Adipose tissue (tissue), 3 donors: Measurements from ENCODE around the gene RHOH. TPM values are rescaled to one million over a fixed set of nuclear protein-coding genes. Genes with fewer than 3 reads are reported as not detected.

Experiments
- H3K27ac ChIP-seq: one replicate; pipeline ENCODE4 v1.5.1; 2013; ENCODE audit warnings: low read depth, low read length
- WGBS, 3 donors: extraction: QIAGEN DNeasy Blood & Tissue Kit; methylation state at CpG; one replicate each; pipeline ENCODE4 v1.1.7; 2013; 5-methylcytosine and 5-hydroxymethylcytosine counted together
- polyA plus RNA-seq, 3 donors: library from polyadenylated mRNA; stranded (reverse); fragments of 200-250 nt; gene quantifications; one replicate each; pipeline ENCODE4 v1.2.3, GENCODE V29; 2013
- donor health status: healthy with polysubstance abuse.
- donor health status: Bipolar disorder and iron deficiency.
- donor health status: healthy.

RHOH gene
- polyA plus RNA-seq, 3 donors, result 0.60 to 2.1 (median 0.90) TPM

DNA sequence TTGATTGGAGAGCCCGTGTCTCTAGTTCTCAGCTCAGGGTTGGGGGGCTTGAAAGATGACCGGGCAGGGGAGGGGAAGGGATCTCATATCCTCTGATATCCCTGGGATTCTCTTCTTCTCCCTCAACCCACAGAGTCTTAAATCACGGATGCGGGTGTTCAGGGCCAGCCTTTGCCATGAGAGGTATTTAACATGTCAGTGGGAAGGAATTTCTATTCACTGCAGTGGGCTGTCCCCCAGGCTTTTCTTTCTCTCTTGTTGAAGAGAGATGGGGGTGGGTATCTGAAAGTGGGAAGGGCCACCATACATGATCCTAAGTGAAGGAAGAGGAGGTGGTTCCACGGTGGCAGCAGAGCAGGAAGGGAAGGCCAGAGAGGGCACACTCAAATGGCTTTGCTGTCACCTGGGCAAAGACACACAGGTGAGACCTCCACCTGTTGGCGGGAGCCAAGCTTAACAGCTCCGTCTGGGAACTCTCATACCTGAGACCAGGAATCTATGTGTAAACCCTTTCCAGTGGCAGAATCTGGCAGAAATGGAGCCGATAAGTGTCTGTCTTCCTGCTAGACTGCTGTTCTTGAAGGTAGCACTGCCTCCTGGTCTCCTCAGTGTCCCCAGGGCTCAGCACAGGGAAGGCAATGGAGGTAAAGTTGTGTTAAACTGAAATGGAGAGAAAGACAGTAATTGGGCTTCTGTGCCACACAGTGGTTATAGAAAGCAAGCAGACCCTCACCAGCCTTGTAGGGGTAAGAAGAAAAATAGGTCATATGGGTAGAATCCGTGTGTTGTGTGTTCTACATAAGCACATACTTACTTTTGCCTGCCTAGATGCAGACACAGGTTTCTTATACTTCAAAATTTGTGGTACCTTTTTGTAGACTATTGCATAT lies 49.4 kb downstream of the RHOH start:
- H3K27ac ChIP-seq, result no peak overlapping the region
- WGBS, 3 donors, result 72 to 81% (median 77%) methylated on average over 9 of the region's 9 CpGs

DNA sequence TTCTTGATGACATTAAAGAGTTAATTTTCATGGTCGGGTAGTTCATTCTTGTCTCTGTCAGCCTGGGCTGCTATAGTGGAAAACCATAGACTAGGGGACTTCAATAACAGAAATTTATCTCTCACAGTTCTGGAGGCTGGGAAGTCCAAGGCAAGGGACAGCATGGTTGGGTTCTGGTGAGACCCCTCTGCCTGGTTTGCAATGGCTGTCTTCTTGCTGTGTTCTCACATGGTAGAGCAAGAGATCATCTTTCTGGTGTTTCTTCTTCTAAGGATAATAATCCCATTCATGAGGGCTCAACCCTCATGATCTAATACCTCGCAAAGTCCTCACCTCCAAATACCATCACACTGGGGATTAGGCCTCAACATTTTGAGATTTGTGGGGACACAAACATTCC lies 50.1 kb downstream of the RHOH start:
- H3K27ac ChIP-seq, result no peak overlapping the region
- 77 to 81% (median 80%) methylated on average over 2 of the region's 2 CpGs for WGBS, 3 donors

DNA sequence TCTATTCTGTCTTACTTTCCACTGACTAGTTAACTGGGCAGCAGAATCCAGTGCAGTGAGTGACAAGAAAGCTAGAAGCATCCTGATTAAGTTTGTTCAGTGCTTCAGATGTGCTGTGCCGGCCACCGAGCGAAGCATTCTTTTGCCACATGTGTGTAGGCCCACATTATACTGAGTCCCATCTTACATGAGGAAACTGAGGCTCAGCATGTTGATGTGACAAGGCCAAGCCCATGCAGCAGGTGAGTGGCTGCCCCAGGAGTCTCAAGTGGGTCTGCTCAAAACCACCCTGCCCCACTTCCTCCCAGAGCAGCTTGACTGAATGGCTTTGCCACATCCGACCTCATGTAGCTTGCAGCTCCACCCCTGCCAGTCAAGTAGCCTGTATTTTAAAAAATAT lies 50.5 kb downstream of the RHOH start:
- H3K27ac ChIP-seq, result no peak overlapping the region
- WGBS, 3 donors, result 78 to 88% (median 83%) methylated on average over 4 of the region's 4 CpGs

DNA sequence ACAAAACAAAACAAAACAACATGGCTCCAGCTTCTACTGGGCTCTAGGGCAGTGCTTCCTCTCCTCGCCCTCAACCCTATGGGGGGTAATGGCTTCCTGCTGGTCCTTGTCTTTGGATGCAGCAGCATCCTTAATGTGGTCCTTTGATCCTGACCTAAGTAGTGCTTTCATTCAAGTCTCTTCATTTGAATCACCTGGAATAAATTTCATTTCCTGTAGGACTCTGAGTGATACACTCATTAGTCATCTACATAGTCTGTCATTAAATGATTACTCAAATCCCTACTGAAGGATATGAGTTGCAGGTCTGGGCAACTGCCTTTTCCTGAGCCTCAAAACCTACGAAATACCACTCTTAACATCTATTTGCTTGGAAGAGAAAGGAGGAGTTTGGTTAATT lies 54.5 kb downstream of the RHOH start:
- WGBS, 3 donors, result 76 to 83% (median 83%) methylated on average over 2 of the region's 2 CpGs

DNA sequence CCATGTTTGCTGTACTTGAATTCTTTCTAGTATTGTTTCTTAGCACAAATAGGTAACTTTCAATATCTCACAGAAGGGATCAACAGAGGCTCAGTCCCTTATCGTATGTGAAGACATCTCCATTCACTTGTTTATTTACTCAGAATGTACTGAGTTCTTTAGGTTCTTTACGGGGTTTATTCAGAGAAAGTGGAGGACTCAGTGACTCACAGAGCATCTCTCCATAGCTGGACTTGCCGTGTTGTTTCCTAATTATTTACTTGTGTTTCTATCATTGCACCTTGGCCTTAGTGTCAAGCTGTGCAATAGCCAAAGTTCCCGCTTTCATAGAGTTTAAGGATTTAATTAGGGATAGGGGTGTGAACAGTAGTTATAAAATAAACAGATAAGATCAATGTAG lies 57.1 kb downstream of the RHOH start:
- no peak overlapping the region for H3K27ac ChIP-seq
- 79 to 89% (median 87%) methylated on average over 4 of the region's 4 CpGs for WGBS, 3 donors

More for the DNA sequence above, 54.5 kb downstream of the RHOH start:
- no peak overlapping the region for H3K27ac ChIP-seq

DNA sequence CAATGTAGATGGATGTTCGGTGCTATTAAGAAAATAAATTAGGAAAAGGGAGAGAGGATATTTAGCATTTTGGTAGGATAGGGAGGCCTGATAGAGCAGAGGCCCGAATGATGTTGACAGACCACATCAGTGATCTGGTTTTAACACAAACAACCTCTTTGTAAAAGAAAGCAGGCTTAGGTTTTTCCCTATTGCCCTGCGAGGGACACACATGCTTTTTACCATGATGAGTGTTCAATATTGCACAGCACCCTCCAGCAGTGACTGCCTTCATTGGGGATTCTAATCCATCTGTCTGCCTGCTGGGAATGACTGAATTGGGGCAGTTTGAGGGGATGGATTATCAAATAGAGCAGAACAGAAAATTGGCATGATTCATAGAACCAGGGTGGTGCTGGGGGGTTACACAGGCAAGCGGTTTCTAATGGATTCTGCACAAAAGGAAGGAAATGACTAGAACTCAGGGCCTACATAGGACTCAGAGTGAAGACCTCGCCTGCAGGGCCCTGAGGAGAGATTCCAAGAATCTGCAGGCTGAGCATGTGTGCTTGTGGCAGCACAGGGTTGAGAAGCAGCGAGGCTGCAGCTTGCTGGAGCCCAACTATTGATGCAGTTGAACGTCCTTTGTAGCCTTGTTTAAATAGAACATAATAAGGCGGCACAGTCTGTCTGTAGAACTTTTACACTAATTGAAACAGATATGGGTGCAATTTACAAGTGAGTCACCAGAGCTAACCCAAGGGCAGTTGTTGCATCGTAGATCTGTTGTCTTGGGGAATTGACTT lies 58.0 kb downstream of the RHOH start:
- H3K27ac ChIP-seq, result no peak overlapping the region
- WGBS, 3 donors, result 59 to 69% (median 60%) methylated on average over 9 of the region's 9 CpGs

DNA sequence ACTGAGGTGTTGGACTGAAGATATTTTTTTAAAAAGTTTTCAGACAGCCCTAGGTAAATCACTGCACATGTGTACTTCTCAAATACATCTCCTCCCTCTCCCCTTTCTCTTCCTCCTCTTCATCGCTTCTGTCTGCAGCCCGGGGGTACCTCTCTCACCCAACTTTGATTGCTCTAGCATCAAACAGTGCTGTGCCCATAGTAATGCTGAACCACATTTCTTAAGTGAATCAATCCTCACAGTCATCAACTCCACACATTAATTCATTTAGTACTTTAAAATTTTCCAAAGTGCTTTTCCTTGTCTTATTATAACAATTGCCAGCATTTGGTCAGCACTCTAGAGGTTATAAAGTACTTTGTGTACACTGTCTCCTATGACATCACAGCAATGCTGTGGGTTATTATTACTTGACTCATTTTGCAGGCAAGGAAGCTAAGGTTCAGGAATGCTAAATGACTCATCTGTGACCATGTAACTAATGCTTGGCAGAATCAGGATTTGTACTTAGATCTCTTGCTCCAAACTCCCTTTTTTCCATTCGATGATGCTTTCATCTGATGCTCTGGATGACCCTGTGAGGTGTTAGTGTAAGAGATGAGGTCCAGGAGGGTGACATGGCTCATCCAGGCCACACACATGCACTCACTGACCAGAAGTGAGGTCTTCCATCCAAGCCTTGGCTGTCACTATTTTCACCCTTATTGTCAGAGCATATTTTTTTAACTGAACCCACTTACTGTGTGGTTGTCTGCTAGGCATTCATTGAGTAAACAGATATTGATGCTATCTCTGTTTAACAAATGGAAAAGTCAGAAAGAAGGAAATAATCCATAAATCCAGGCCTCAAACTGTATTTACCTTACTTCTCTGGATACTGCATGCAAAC lies 58.8 kb downstream of the RHOH start:
- WGBS, 3 donors, result 62 to 77% (median 71%) methylated on average over 3 of the region's 3 CpGs
- H3K27ac ChIP-seq, result no peak overlapping the region

DNA sequence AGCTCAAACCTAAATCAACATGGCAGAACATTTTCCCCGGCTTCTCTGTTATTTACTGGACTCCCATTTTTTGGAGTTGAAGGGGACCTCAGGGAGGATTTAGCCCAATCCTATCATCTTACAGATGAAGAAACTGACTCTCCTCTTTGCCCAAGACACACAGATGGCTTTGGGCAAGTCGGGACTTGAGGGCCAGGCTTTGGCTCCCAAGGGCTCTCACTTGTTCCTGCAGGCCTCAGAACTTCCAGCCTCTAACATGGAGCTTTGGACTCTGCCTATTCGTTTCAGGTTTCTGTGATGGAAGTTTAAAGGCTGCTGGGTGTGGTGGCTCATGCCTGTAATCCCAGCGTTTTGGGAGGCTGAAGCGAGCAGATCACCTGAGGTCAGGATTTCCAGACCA lies 59.5 kb downstream of the RHOH start:
- 87 to 94% (median 90%) methylated on average over 5 of the region's 5 CpGs for WGBS, 3 donors
- no peak overlapping the region for H3K27ac ChIP-seq

DNA sequence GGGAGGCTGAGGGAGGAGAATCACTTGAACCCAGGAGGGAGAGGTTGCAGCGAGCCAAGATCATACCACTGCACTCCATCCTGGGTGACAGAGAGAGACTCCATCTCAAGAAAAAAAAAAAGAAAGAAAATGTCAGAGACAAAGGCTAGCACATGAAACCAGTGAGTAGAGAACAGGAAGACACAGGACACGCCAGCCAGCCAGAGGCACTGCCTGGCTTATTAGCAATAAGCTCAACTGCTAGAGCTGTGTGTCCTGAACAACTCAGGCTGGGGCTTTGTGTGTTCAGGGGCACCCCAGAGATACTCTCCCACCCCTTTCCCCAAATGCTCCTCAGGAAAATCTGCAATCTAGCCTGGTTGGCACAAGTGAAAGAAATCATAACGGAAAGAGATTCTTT lies 60.0 kb downstream of the RHOH start:
- no peak overlapping the region for H3K27ac ChIP-seq
- 89 to 93% (median 92%) methylated on average over 3 of the region's 3 CpGs for WGBS, 3 donors

DNA sequence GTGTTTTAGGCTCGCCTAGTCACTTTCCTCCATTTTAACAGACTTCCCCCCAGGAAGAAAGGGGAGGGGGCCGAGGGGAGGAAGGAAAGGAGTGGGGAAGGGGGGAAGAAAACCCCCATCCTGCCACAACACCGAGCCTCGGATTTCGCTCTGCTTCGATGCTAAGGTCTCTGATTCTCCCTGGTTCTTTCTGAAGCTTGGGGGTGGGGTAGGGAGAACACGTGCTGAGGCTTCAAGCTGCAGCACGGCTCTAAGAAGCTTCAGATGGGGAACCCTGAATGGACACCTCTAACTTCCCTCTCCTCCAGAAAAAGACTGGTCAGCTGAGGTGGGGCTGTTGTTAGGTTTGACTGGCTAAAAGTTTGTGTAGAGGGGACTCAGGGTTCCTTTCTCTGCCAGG lies 61.8 kb downstream of the RHOH start:
- 44 to 56% (median 48%) methylated on average over 8 of the region's 8 CpGs for WGBS, 3 donors
- H3K27ac ChIP-seq, result no peak overlapping the region

DNA sequence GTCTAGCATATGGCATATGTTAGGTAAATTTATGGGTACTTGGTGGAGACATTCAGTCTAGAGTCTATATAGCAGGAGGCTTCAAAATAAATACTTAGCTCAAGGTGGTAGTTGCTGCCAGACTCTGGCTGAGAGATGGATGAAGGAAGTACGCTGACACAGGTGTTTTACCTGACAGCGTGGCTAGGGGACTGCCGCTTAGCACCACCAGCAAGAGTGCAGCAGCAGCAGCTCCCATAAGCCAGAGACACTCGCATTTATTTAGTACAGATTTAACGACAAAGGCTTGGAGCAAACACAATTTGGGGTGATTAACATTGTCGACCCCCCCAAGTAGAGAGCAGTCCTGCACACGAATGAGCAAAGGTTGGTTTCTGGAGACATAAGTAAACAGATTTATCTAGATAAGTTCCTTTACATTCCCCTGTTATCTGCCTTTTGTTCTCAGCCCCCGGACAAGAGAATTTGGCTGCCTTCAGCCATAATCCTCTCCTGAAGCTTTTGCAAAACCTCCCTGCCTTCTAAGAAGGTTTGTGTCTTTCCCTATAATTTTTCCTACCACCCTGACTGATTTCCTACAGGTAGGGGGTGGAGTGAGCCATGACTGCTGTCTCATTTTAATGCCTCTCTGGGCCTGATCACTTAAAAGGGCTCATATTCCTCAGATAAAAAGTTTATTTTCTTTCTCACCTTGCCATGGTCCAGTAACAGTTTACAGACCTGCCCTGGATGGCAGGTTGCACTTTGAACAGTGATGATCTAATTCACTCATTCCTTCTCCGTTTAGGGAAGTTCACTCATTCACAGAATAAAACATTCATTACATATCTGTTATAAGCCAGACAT lies 64.6 kb downstream of the RHOH start:
- 59 to 74% (median 74%) methylated on average over 9 of the region's 9 CpGs for WGBS, 3 donors
- no peak overlapping the region for H3K27ac ChIP-seq

DNA sequence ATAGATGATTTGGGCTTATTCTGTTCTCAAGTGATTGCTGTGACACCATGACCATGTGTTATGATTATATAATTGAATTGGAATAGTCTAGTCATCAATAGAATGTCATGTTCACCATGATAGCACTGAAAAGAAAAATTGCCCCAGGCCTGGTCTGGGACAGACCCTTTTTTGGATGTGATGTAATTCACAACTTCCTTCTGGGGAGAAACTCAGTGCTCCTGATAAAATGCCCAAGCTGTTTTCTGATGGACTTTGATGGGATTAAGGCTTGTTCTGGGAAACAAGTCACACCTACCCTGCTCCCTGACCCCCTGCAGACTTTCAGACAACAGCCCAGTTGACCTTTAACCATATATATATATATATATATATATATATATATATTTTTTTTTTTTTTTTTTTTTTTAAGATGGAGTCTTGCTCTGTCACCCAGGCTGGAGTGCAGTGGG lies 65.3 kb downstream of the RHOH start:
- no peak overlapping the region for H3K27ac ChIP-seq

DNA sequence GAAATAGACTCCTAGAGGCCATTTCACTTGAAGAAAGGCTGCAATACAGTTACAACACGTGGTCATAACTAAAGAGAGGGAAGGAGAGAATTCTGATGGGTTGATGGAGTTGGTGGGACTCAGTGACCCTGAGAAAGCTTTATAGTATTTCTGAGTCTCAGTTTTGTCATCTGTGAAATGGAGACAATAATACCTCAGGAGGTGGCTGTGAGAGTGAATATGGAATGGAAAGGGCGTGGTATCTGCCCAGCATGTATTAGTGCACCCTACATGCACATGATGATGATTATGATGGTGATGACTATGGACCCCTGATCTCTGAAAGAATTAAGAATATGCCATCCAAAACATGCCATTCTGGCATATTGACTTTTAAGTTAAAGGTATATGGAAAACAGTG lies 66.0 kb downstream of the RHOH start:
- 81 to 92% (median 87%) methylated on average over 2 of the region's 2 CpGs for WGBS, 3 donors
- no peak overlapping the region for H3K27ac ChIP-seq

DNA sequence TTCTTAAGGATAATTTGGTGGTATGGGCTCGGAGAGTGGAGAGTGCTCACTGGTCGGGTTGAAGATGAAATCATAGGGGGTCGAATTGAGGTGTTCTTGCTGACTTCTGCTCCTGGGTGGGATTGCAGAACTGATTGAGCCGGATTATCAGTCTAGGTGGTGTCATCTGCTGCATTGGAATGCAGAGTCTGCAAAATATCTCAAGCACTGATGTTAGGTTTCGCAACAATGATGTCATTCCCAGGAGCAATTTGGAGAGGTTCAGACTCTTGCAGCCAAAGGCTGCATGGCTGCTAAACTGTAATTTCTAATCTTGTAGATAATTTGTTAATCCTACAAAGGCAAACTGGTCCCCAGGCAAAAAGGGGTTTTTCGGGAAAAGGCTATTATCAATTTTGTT lies 67.7 kb downstream of the RHOH start:
- 63 to 81% (median 65%) methylated on average over 6 of the region's 6 CpGs for WGBS, 3 donors

DNA sequence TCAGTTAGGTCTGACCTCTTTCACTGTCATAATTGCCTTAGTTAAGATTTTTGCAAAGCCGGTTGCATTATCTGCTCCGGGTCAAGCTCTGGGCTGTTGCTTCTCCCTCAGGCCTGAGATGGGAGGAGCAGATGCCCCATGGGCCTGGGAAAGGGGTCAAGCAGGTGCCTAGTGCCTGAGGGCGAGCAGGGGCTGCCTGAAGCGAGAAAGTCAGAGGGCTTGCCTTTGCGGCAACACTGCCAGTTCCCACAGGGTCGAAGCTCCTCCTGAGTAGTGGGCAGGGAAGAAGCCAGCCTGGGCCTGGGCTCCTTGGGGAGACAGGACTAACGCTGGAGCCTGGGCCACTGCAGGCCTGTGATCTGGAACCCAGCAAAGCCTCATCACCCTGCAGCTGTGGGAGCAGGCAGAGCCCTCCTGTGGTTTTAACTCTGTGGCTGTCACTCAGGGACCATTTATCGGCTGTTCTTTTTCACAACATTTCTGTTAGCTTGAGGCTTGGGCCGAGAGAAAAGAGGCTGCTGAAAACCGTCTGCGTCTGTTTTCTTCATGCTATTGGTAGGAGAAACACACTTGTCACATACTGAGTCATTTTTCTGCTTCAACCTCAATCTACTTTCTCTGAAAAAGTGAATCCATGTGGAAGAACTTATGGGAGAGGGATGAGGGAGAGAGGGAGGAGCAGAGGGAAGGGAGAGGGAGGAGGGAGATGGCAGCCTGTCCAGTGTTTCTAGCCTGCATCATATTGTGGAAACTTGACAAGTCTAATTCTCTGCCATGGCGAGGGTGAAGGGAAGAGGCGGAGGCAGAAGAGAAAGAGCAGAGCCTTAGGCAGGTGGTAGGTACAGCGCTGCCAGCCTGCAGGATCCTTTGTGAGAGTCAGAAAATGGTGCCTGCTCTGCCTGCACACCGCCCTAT lies 68.4 kb downstream of the RHOH start:
- 57 to 81% (median 61%) methylated on average over 15 of the region's 15 CpGs for WGBS, 3 donors

More for the DNA sequence above, 67.7 kb downstream of the RHOH start:
- no peak overlapping the region for H3K27ac ChIP-seq

DNA sequence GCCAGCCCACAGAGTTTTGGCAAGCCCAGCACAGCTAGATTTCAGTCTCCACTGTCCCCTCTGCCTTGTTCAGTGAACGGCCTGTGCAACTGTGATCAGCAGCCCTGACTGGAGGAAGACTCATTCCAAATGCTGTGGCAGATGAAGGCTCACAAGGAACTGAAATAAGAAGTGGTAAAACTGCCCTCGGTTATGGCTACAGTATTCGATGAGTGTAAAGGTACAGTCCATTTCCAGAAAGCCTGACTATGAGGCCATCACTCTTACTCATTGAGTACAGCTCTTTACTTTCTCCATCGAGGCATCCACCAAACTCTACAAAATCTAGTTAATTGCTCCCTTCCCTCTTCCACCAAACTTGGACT lies 69.1 kb downstream of the RHOH start:
- H3K27ac ChIP-seq, result no peak overlapping the region
- WGBS, 3 donors, result 84 to 93% (median 88%) methylated on average over 4 of the region's 4 CpGs

More for the DNA sequence above, 68.4 kb downstream of the RHOH start:
- no peak overlapping the region for H3K27ac ChIP-seq

DNA sequence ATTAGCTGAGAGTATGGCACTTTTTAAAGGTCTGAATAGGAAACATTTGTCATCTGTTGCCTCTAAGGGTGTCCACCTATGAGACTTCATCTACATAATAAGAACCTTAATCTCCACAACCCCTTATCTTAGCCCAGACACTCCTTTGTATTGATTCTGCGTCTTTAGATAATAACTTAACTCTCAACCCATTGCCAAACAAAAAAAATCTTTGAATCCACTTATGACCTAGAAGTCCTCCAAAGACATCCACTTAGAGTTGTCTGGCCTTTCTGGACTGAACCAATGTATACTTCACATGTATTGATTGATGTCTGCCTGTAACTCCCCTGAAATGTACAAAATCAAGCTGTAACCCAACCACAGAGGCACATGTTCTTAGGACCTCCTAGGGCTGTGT lies 72.3 kb downstream of the RHOH start:
- 0 to 97% (median 64%) methylated on average over 1 of the region's 1 CpG for WGBS, 3 donors
- no peak overlapping the region for H3K27ac ChIP-seq
